ENCODE results near the gene SETD2.

The SETD2 gene

GRCh38 chr3:47003056-47003410 lies 160.9 kb downstream of the SETD2 start:
- Mint-ChIP-seq H3K9me3 (no peaks in the 10 kb centered on the region), H3K27ac (no peak overlapping the region), H3K27me3 (ENCODE audit: low read depth, poor library complexity) (peaks cover 6% of the 10 kb centered on the region), H3K4me3 (no peak overlapping the region), H3K4me1 (peaks cover 8% of the 10 kb centered on the region), H3K36me3 (ENCODE audit: low read depth) (no peaks in the 10 kb centered on the region)
- TF ChIP-seq CTCF (IDR thresholded peaks at IDR 0.05) = no peak
- no peak for DNase-seq

GRCh38 chr3:47002171-47003055 lies 161.5 kb downstream of the SETD2 start:
- no peak overlapping the region for H3K27ac Mint-ChIP-seq
- peaks cover 9% of the 10 kb centered on the region for H3K4me1 Mint-ChIP-seq
- DNase-seq = peak; percentile 36
- H3K36me3 Mint-ChIP-seq (ENCODE audit: low read depth) = no peaks in the 10 kb centered on the region
- no peak for TF ChIP-seq CTCF (IDR thresholded peaks at IDR 0.05)
- H3K4me3 Mint-ChIP-seq = no peak overlapping the region
- H3K27me3 Mint-ChIP-seq (ENCODE audit: low read depth, poor library complexity) = peaks cover 6% of the 10 kb centered on the region
- no peaks in the 10 kb centered on the region for H3K9me3 Mint-ChIP-seq

GRCh38 chr3:47001731-47002170 lies 162.2 kb downstream of the SETD2 start:
- DNase-seq = no peak
- no peak overlapping the region for H3K27ac Mint-ChIP-seq
- TF ChIP-seq CTCF (IDR thresholded peaks at IDR 0.05) = no peak
- no peaks in the 10 kb centered on the region for H3K9me3 Mint-ChIP-seq
- no peaks in the 10 kb centered on the region for H3K36me3 Mint-ChIP-seq (ENCODE audit: low read depth)
- peaks cover 14% of the 10 kb centered on the region for H3K4me1 Mint-ChIP-seq
- H3K4me3 Mint-ChIP-seq = no peak overlapping the region
- peaks cover 6% of the 10 kb centered on the region for H3K27me3 Mint-ChIP-seq (ENCODE audit: low read depth, poor library complexity)

GRCh38 chr3:47000922-47001730 lies 162.8 kb downstream of the SETD2 start:
- TF ChIP-seq CTCF (IDR thresholded peaks at IDR 0.05) = no peak
- no peak overlapping the region for H3K4me3 Mint-ChIP-seq
- peaks cover 15% of the 10 kb centered on the region for H3K4me1 Mint-ChIP-seq
- H3K27ac Mint-ChIP-seq = no peak overlapping the region
- no peaks in the 10 kb centered on the region for H3K9me3 Mint-ChIP-seq
- no peaks in the 10 kb centered on the region for H3K36me3 Mint-ChIP-seq (ENCODE audit: low read depth)
- peaks cover 6% of the 10 kb centered on the region for H3K27me3 Mint-ChIP-seq (ENCODE audit: low read depth, poor library complexity)
- no peak for DNase-seq

GRCh38 chr3:47000198-47000815 lies 163.6 kb downstream of the SETD2 start:
- no peaks in the 10 kb centered on the region for H3K9me3 Mint-ChIP-seq
- no peak for TF ChIP-seq CTCF (IDR thresholded peaks at IDR 0.05)
- H3K27ac Mint-ChIP-seq = peak overlapping the region; percentile 25
- H3K4me3 Mint-ChIP-seq = no peak overlapping the region
- no peaks in the 10 kb centered on the region for H3K36me3 Mint-ChIP-seq (ENCODE audit: low read depth)
- peaks cover 15% of the 10 kb centered on the region for H3K4me1 Mint-ChIP-seq
- H3K27me3 Mint-ChIP-seq (ENCODE audit: low read depth, poor library complexity) = peaks cover 3% of the 10 kb centered on the region
- no peak for DNase-seq
